HG03342 (cell line): Measurements from ENCODE around the gene SLCO1B1.
A peak's percentile ranks its signal among the peaks of the same experiment; 100 is the strongest.
"Not testable (repeated sequence)": the region's sequence is repeated elsewhere in the genome, so short reads cannot be mapped to it uniquely, and the experiment has no call there.

Experiments
- ATAC-seq: cut with Tn5 transposase; IDR thresholded peaks from one replicate; pipeline ENCODE4 v1.9.1; 2021; ENCODE audit warnings: mild to moderate bottlenecking, moderate library complexity; ENCODE audit not compliant: unreplicated experiment

Gene SLCO1B1

DNA sequence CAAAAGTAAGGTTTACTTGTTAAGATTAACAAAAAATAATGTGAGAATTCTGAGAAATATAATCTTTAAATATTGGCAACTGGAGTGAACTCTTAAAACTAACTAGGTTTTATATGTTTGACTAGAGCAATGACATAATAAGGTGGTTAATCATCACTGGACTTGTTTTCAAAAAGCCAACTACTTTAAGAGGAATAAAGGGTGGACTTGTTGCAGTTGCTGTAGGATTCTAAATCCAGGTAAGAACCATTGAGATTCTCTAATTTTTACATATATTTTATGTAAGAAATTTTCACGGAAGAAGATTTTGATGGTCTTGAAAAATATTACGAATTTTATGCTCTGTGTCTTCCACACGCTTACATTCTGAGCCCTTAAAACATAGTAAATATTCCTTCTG, at the start of gene SLCO1B1:
Gene SLCO1B1, plus strand, starts transcription at position 197 of the 400 bp plus-strand sequence. CDS start 10,381 bp downstream, outside the sequence.
- ATAC-seq, result no peak

- not testable (repeated sequence) for ATAC-seq
Measured at GRCh38 chr12:21084753-21085152, 46.2 kb upstream of the SLCO1B1 start.

DNA sequence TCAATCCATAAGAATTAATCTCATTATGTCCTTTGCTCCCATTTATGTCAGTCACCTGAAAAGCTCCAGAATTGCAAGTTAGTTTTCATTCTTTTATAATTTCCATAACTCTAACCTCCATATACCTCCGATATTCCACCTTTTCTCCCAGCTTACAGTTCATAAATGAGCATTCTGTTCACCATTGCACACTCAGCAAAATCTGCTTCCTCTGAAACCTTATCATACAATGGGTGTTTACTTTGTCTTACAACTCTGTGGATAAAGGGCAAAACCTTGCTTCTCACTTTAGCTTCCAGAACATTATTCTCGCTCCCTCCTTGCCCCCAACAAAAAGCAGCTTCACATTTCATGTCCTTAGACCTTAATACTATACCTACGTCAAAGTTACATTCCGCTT, 19.3 kb upstream of the SLCO1B1 start:
- ATAC-seq, result no peak

DNA sequence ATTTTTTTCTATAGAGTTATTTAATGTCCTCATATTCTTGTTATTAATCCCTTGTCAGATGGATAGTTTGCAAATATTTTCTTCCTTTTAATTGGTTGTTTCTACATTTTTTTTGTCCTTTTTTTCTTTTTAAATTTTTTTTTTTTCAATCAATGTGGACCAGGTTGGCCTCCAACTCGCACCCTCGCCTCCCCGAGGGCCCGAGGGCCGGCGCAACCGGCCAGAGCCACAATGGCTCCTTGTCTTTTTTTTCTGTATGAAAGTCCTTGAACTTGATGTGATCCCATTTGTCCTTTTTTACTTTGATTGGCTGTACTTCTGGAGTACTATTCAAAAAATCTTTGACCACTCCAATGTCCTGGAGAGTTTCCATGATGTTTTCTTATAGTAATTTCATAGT, 17.7 kb upstream of the SLCO1B1 start:
- ATAC-seq, result no peak

- ATAC-seq, result no peak
Measured at GRCh38 chr12:21117995-21118394, 13.0 kb upstream of the SLCO1B1 start.

GRCh38 chr12:21118760-21119159, 12.2 kb upstream of the SLCO1B1 start:
- no peak for ATAC-seq

GRCh38 chr12:21129351-21129750, 1.6 kb upstream of the SLCO1B1 start:
- ATAC-seq, result no peak

- no peak for ATAC-seq
Measured at GRCh38 chr12:21129906-21130305, 1.1 kb upstream of the SLCO1B1 start.

- ATAC-seq, result not testable (repeated sequence)
Measured at GRCh38 chr12:21137318-21137999, 6.5 kb downstream of the SLCO1B1 start.

- no peak for ATAC-seq
Measured at GRCh38 chr12:21138016-21138415, 7.0 kb downstream of the SLCO1B1 start.

GRCh38 chr12:21144309-21144708, 13.3 kb downstream of the SLCO1B1 start:
- no peak for ATAC-seq

DNA sequence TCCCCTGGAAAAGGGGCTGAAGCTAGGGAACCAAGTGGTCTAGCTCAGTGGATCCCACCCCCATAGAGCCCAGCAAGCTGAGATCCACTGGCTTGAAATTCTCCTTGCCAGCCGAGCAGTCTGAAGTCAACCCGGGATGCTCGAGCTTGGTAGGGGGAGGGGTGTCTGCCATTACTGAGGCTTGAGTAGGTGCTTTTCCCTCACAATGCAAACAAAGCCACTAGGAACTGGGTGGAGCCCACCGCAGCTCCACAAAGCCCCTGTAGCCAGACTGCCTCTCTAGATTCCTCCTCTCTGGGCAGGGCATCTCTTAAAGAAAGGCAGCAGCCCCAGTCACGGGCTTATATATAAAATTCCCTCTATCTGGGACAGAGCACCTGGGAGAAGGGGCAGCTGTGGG, 18.9 kb downstream of the SLCO1B1 start:
- ATAC-seq, result not testable (repeated sequence)

DNA sequence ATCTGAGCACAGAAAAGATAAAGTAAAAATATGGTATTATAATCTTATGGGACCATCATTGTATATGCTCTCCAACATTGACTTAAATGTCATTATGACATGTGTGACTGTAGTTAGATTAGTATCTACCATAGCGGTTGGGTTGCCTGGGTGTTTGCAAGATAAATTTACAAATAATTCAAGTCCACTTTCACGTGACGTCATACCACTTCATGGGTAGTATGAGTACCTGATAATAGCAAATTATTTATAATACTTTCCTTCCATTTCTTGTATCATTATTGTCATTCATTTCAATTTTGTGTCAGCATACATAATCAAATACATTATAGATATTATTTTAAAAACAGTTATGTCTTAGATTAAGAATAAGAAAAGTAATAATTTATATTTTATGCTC, 20.2 kb downstream of the SLCO1B1 start:
- no peak for ATAC-seq

DNA sequence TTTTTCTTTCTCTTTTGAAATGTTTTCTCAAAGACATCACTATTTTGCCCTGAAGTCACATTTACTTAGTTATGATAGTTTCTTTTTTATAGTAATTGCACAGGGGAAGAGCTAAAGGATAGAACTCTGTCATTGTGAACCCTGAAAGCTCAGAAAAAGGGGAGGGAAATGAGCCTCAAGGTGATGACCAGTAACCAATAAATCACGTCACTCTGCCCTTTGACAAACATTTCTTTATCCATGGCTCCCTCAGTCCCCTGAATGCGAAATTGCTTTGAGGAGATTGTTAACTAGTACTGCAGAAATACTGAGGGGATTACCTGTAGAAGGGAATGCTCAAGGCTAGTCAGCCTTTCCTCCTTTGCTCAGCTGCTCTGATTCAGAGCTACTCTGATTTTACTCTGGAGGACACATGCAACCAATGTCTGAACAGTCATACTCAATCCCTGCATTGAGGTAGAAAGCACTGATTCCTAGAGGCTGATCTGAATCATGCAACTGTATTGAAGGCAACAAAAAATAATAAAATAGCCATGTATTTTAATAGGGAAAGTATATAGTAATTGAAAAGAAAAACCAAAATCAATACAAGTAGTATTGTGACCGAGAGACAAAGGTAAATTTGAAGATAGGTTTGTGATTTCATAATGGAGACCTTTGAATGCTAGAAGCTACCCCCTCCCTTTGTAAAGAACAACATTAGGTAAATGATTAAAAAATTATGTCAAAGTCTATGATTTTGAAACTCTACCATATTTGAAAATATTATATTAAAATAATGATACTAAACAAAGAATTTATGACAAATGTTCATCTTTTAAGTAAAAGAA, 24.7 kb downstream of the SLCO1B1 start:
- no peak for ATAC-seq

DNA sequence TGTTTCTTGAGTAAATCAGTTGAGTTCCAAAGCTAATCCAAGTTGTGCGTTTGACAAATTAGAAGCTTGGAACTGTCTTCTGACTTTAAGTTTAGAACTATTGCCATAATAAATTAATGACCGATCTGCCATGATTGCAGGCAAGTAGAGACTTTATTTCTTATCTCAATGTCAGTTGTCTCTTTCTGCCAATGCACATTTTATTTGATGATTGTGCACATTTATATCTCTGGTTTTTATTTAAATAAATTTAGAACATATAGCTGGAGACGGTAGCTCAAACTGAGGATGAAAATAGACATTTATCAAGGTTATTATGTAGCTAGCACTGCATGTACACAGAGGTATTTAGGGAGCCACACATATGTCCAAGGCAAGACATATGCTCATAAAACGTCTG, 34.1 kb downstream of the SLCO1B1 start:
- no peak for ATAC-seq

DNA sequence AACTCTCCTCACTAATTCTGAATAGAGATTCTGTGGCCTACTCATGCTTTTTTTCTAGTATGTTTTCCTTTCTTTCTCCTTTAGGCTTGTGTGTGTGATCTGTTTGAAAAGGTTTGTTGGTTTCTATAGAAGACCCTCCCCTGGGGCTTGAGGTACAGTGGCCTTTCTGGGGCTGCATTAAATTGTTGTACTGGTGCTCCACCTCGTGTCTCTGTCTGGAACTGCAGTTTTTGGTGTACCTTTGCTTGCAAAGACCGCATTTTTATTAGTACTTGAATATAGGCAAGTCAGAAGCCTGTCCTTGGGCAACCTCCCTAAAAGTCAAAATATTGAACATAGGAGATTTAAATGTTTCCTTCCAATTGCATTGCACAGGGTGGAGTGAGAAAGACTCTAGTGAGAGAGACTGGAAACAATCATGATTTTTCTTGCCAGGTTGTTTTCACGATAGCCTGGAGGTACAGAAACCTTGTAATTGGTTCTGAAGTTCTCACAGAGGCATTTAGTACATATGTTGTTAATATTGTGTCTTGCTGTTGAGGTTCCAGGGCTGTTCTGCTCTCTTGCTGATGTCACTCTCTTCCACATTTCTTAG, 39.0 kb downstream of the SLCO1B1 start:
- peak; percentile 79 for ATAC-seq

- no peak for ATAC-seq
Measured at GRCh38 chr12:21172079-21172478, 41.1 kb downstream of the SLCO1B1 start.

- no peak for ATAC-seq
Measured at GRCh38 chr12:21183721-21184275, 52.8 kb downstream of the SLCO1B1 start.

DNA sequence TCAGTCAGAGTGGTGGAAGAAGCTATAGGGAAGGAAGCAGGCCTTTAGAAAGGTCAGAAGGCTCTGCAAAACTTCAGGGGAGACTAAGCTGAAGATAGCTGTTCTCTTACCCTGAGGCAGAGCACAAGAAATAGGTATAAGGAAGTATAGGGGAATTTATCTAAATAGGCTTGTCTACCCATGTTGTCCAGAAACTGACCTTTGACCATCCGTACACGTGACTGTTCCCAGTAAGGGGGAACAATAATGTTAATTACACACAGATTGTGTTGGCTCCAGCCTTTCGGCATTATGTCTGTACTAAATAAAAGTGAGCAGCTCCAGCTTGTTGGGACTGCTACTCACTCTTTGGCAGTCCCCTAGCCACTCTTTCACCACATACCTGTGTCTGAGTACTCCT, 59.0 kb downstream of the SLCO1B1 start:
- no peak for ATAC-seq

DNA sequence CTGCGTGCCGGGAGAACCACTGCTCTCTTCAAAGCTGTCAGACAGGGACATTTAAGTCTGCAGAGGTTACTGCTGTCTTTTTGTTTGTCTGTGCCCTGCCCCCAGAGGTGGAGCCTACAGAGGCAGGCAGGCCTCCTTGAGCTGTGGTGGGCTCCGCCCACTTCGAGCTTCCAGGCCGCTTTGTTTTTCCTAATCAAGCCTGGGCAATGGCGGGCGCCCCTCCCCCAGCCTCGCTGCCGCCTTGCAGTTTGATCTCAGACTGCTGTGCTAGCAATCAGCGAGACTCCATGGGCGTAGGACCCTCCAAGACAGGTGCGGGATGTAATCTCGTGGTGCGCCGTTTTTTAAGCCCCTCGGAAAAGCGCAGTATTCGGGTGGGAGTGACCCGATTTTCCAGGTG, 83.4 kb downstream of the SLCO1B1 start:
- not testable (repeated sequence) for ATAC-seq

DNA sequence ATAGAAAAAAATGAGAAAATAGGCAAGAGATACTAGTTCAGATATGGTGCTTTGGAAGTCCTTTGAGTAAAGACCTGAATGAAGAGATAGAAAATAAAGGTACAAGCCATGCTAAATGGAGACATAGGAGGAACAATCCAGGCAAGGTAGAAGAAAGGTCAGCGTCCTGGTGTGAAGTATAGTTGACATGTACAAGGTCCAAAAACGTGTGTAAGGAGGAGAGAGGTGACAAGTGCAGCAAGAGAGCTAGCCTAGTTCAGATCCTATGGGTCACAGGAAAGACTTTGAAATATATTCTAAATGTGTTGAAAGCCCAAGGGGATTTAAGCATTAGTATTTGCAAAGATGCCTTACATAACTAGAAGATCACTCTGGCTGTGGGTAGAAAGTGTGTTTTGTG, 88.2 kb downstream of the SLCO1B1 start:
- ATAC-seq, result no peak

GRCh38 chr12:21220266-21220665, 89.3 kb downstream of the SLCO1B1 start:
- ATAC-seq, result no peak
